ENCODE results near the gene ARID5B.

DNA sequence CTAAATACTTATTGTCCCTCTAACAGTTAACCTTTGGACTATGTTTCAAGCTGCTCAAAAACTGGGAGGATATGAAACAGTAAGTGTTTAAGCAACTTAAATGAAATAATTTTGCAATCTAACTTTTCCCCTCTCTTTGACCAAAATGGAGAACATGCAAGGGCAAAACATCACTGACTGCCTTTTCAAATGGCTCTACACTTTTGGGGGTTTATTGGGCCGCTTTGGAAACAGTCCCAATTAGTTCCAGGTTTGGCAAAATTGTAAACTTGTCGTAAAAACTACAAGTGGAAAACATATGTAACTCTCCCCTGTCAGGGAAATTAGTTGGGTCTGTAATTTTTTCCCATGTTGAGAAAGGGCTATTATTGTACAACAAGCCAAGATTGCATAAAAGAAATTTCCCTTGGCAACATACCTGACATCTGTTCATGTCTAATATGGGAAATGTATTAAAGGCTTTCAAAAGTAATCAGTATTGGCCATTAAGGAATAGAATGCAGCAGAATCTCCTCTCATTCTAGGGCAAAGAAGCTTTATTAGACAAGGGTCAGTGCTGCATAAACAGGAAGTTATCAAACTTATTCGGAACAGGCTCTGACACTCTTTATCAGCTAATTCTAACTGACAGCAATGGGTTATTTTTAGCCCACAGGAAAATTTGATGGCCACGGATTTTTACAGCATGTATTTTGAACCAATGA, 157.9 kb downstream of the ARID5B start:
- TF ChIP-seq, protein P1, sequence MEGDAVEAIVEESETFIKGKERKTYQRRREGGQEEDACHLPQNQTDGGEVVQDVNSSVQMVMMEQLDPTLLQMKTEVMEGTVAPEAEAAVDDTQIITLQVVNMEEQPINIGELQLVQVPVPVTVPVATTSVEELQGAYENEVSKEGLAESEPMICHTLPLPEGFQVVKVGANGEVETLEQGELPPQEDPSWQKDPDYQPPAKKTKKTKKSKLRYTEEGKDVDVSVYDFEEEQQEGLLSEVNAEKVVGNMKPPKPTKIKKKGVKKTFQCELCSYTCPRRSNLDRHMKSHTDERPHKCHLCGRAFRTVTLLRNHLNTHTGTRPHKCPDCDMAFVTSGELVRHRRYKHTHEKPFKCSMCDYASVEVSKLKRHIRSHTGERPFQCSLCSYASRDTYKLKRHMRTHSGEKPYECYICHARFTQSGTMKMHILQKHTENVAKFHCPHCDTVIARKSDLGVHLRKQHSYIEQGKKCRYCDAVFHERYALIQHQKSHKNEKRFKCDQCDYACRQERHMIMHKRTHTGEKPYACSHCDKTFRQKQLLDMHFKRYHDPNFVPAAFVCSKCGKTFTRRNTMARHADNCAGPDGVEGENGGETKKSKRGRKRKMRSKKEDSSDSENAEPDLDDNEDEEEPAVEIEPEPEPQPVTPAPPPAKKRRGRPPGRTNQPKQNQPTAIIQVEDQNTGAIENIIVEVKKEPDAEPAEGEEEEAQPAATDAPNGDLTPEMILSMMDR (IDR thresholded peaks at IDR 0.05), result no peak
- no peak for TF ChIP-seq GTF2I (CRISPR knock-in tag; conservative IDR thresholded peaks at IDR 0.05)
- TF ChIP-seq TCF7 (CRISPR knock-in tag; IDR thresholded peaks at IDR 0.05; ENCODE audit: low read depth), result no peak
- TF ChIP-seq GABPB1 (CRISPR knock-in tag; IDR thresholded peaks at IDR 0.05), result no peak

All from WTC11 (cell line).